KMS-11 (cell line): ENCODE measurements around the gene MACROD2.

Experiments used
- H2AFZ ChIP-seq: fragments of 200-600 bp; sonication (generic); 2 replicates; pipeline ENCODE4 v1.6.1; 2016; ENCODE audit warnings: antibody characterized with exemption, mixed run types, low read depth
- H3K27ac ChIP-seq: fragments of 200-600 bp; sonication (generic); 2 replicates; pipeline ENCODE4 v1.6.1; 2016; ENCODE audit warnings: mild to moderate bottlenecking, mixed run types
- H3K27me3 ChIP-seq: fragments of 200-600 bp; sonication (generic); 2 replicates; pipeline ENCODE4 v1.6.1; 2017; ENCODE audit warnings: mild to moderate bottlenecking, low read depth, mixed run types, moderate library complexity; ENCODE audit not compliant: insufficient read depth
- H3K36me3 ChIP-seq: fragments of 200-600 bp; sonication (generic); 2 replicates; pipeline ENCODE4 v1.6.1; 2017; ENCODE audit warnings: mild to moderate bottlenecking, mixed run types; ENCODE audit not compliant: insufficient read depth
- H3K4me1 ChIP-seq: fragments of 200-600 bp; sonication (generic); 2 replicates; pipeline ENCODE4 v1.6.1; 2016; ENCODE audit warnings: mild to moderate bottlenecking, low read depth, mixed run types; ENCODE audit not compliant: poor library complexity, severe bottlenecking
- H3K4me2 ChIP-seq: fragments of 200-600 bp; sonication (generic); 2 replicates; pipeline ENCODE4 v1.7.0; 2016; ENCODE audit warnings: mild to moderate bottlenecking, mixed run types
- H3K4me3 ChIP-seq: fragments of 200-600 bp; sonication (generic); IDR thresholded peaks from 2 replicates; pipeline ENCODE4 v1.6.1; 2017; ENCODE audit warnings: low read depth, low read length, mixed read lengths; ENCODE audit not compliant: insufficient read depth
- H3K79me2 ChIP-seq: fragments of 200-600 bp; sonication (generic); 2 replicates; pipeline ENCODE4 v1.6.1; 2016; ENCODE audit warnings: low read depth, mixed run types; ENCODE audit not compliant: insufficient read depth
- H3K9ac ChIP-seq: fragments of 200-600 bp; sonication (generic); 2 replicates; pipeline ENCODE4 v1.6.1; 2016; ENCODE audit warnings: mild to moderate bottlenecking, mixed run types
- H4K20me1 ChIP-seq: fragments of 200-600 bp; sonication (generic); 2 replicates; pipeline ENCODE4 v1.6.1; 2016; ENCODE audit warnings: mild to moderate bottlenecking, mixed run types; ENCODE audit not compliant: insufficient read depth
- CTCF ChIP-seq: fragments of 200-600 bp; sonication (generic); conservative IDR thresholded peaks from 2 replicates; pipeline ENCODE4 v1.6.1; 2017; ENCODE audit warnings: low read depth, mild to moderate bottlenecking, antibody characterized with exemption, low read length, moderate library complexity, mixed read lengths

The MACROD2 gene

GRCh38 chr20:15047042-15047441, 1051.7 kb downstream of the MACROD2 start:
- no peak for TF ChIP-seq CTCF
- Histone ChIP-seq H3K4me3 (no peak overlapping the region), H3K79me2 (no peaks in the 10 kb centered on the region), H3K4me1 (no peaks in the 10 kb centered on the region), H4K20me1 (no peaks in the 10 kb centered on the region), H3K4me2 (no peak overlapping the region), H2AFZ (no peak overlapping the region), H3K9ac (no peak overlapping the region), H3K27ac (no peak overlapping the region), H3K27me3 (no peaks in the 10 kb centered on the region), H3K36me3 (no peaks in the 10 kb centered on the region)

- Histone ChIP-seq H3K79me2 (no peaks in the 10 kb centered on the region), H3K4me3 (no peak overlapping the region), H4K20me1 (no peaks in the 10 kb centered on the region), H3K4me2 (no peak overlapping the region), H3K9ac (no peak overlapping the region), H3K36me3 (no peaks in the 10 kb centered on the region), H2AFZ (no peak overlapping the region), H3K27ac (no peak overlapping the region), H3K4me1 (no peaks in the 10 kb centered on the region), H3K27me3 (no peaks in the 10 kb centered on the region)
- no peak for TF ChIP-seq CTCF
Observed at GRCh38 chr20:15047601-15048000, 1052.3 kb downstream of the MACROD2 start.

GRCh38 chr20:15056246-15056645, 1060.9 kb downstream of the MACROD2 start:
- TF ChIP-seq CTCF: no peak
- no peaks in the 10 kb centered on the region for H4K20me1 ChIP-seq
- H3K9ac ChIP-seq: no peak overlapping the region
- H3K36me3 ChIP-seq: no peaks in the 10 kb centered on the region
- H3K27me3 ChIP-seq: no peaks in the 10 kb centered on the region
- H3K79me2 ChIP-seq: no peaks in the 10 kb centered on the region
- no peak overlapping the region for H3K4me3 ChIP-seq
- no peak overlapping the region for H2AFZ ChIP-seq
- H3K4me2 ChIP-seq: no peak overlapping the region
- no peak overlapping the region for H3K27ac ChIP-seq
- no peaks in the 10 kb centered on the region for H3K4me1 ChIP-seq

GRCh38 chr20:15058841-15059240, 1063.5 kb downstream of the MACROD2 start:
- no peak for TF ChIP-seq CTCF

More at GRCh38 chr20:15058841-15059240, 1063.5 kb downstream of the MACROD2 start:
- no peak overlapping the region for H3K4me3 ChIP-seq
- H2AFZ ChIP-seq: no peak overlapping the region
- no peaks in the 10 kb centered on the region for H3K79me2 ChIP-seq
- H3K9ac ChIP-seq: no peak overlapping the region
- no peaks in the 10 kb centered on the region for H3K4me1 ChIP-seq
- no peaks in the 10 kb centered on the region for H4K20me1 ChIP-seq
- no peaks in the 10 kb centered on the region for H3K27me3 ChIP-seq
- no peaks in the 10 kb centered on the region for H3K36me3 ChIP-seq
- no peak overlapping the region for H3K27ac ChIP-seq
- no peak overlapping the region for H3K4me2 ChIP-seq
